ENCODE measurements around the gene SUMO3. TPM values are rescaled to one million over a fixed set of nuclear protein-coding genes. Genes with fewer than 3 reads are reported as not detected.

SUMO3 gene
- total and polyA plus RNA-seq, 4 donors: 35.1 to 51.0 (median 40.6) TPM

- TF ChIP-seq MAX (IDR thresholded peaks at IDR 0.05) (no peak), JUND (IDR thresholded peaks at IDR 0.05) (no peak)
- TF ChIP-seq, protein P1, sequence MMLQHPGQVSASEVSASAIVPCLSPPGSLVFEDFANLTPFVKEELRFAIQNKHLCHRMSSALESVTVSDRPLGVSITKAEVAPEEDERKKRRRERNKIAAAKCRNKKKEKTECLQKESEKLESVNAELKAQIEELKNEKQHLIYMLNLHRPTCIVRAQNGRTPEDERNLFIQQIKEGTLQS (IDR thresholded peaks at IDR 0.05): no peak
- WGBS: 92% methylated on average over 3 of the region's 3 CpGs
- peaks cover 10 to 45% (median 30%) of the 10 kb centered on the region in 4 donors for H3K4me1 ChIP-seq (ENCODE audit: control insufficient read depth in 4 of 4, insufficient read depth in 4 of 4, low read length in 3 of 4)
Measured at GRCh38 chr21:44790368-44790767, 27.5 kb downstream of the SUMO3 start.

GRCh38 chr21:44789880-44790279 lies 28.0 kb downstream of the SUMO3 start:
- Histone ChIP-seq H3K9me3 (ENCODE audit: control insufficient read depth in 4 of 4, low read length in 3 of 4) (no peaks in the 10 kb centered on the region), H3K4me3 (ENCODE audit: low read depth in 1 of 3, low read length in 3 of 3) (no peak overlapping the region), H3K27me3 (ENCODE audit: control insufficient read depth in 4 of 4, insufficient read depth in 4 of 4, low read length in 3 of 4) (no peaks in the 10 kb centered on the region), H3K27ac (ENCODE audit: low read depth in 1 of 2, low read length in 2 of 2) (no peak overlapping the region), H3K4me1 (ENCODE audit: control insufficient read depth in 4 of 4, insufficient read depth in 4 of 4, low read length in 3 of 4) (peaks cover 10 to 46% (median 30%) of the 10 kb centered on the region in 4 donors), H3K36me3 (ENCODE audit: control insufficient read depth in 4 of 4, insufficient read depth in 3 of 4, low read depth in 1 of 4, low read length in 3 of 4) (peaks cover 0 to 4% (median under 1%) of the 10 kb centered on the region in 4 donors), H3K9ac (ENCODE audit: low read depth in 1 of 2, low read length in 2 of 2) (no peak overlapping the region)
- TF ChIP-seq CTCF (IDR thresholded peaks at IDR 0.05; ENCODE audit: low read depth, low read length, missing input control): no peak
- TF ChIP-seq, protein P1 (IDR thresholded peaks at IDR 0.05): no peak
- WGBS: 87% methylated on average over 1 of the region's 1 CpG
- no peak for DNase-seq (ENCODE audit: low spot score)

More at GRCh38 chr21:44790368-44790767, 27.5 kb downstream of the SUMO3 start:
- Histone ChIP-seq H3K27ac (ENCODE audit: low read depth in 1 of 2, low read length in 2 of 2) (no peak overlapping the region), H3K27me3 (ENCODE audit: control insufficient read depth in 4 of 4, insufficient read depth in 4 of 4, low read length in 3 of 4) (no peaks in the 10 kb centered on the region), H3K4me3 (ENCODE audit: low read depth in 1 of 3, low read length in 3 of 3) (no peak overlapping the region), H3K9me3 (ENCODE audit: control insufficient read depth in 4 of 4, low read length in 3 of 4) (no peaks in the 10 kb centered on the region), H3K36me3 (ENCODE audit: control insufficient read depth in 4 of 4, insufficient read depth in 3 of 4, low read depth in 1 of 4, low read length in 3 of 4) (peaks cover 0 to 4% (median 0%) of the 10 kb centered on the region in 4 donors), H3K9ac (ENCODE audit: low read depth in 1 of 2, low read length in 2 of 2) (no peak overlapping the region)
- DNase-seq (ENCODE audit: low spot score): no peak

DNA sequence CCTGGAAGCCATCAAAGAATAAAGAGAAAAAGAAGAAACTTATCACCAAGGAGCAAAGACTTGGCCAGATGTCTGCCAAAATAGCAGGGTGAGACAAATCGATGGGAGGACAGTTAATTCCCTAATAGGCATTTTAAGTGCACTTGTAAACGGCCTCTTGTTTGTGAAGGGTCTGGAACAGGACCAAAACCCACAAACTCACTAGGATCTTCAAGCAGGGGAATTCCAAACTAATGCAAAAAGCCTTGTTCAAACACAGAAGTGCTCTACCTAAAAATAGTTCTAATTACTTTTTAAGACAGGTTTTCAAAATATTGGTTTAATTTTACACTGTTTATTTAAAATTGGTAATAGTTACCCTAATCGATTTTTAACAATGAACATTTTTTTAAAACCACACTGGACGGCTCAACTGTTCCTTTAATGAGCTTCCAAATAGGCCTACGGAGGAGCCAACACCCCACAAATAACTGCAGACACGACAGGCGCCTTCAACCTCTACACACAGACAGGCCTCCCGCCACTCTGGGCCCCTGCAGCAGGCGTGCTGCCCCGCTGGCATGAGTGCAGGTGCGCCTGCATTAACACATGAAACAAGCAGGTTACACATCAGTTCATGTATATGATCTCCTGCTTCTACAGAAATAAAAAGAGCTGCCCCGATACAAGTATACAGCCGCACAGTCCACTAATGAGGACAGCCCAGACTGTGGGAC lies 32.1 kb downstream of the SUMO3 start:
- Histone ChIP-seq H3K27ac (ENCODE audit: low read depth in 1 of 2, low read length in 2 of 2) (no peak overlapping the region), H3K4me3 (ENCODE audit: low read depth in 1 of 3, low read length in 3 of 3) (no peak overlapping the region), H3K9me3 (ENCODE audit: control insufficient read depth in 4 of 4, low read length in 3 of 4) (no peaks in the 10 kb centered on the region), H3K9ac (ENCODE audit: low read depth in 1 of 2, low read length in 2 of 2) (no peak overlapping the region), H3K27me3 (ENCODE audit: control insufficient read depth in 4 of 4, insufficient read depth in 4 of 4, low read length in 3 of 4) (no peaks in the 10 kb centered on the region), H3K36me3 (ENCODE audit: control insufficient read depth in 4 of 4, insufficient read depth in 3 of 4, low read depth in 1 of 4, low read length in 3 of 4) (peaks cover 0 to 7% (median 2%) of the 10 kb centered on the region in 4 donors), H3K4me1 (ENCODE audit: control insufficient read depth in 4 of 4, insufficient read depth in 4 of 4, low read length in 3 of 4) (peaks cover 0 to 13% (median 6%) of the 10 kb centered on the region in 4 donors)
- no peak for TF ChIP-seq NR2F2 (IDR thresholded peaks at IDR 0.05)
- TF ChIP-seq CTCF (IDR thresholded peaks at IDR 0.05; ENCODE audit: low read depth, low read length, missing input control): no peak
- no peak for TF ChIP-seq HNF4G (IDR thresholded peaks at IDR 0.05)
- no peak for TF ChIP-seq RXRA (IDR thresholded peaks at IDR 0.05)
- TF ChIP-seq MAX (IDR thresholded peaks at IDR 0.05): no peak
- no peak for TF ChIP-seq SP1 (IDR thresholded peaks at IDR 0.05)
- no peak for TF ChIP-seq FOXA2 (IDR thresholded peaks at IDR 0.05)
- TF ChIP-seq FOXA1 (IDR thresholded peaks at IDR 0.05): no peak
- no peak for TF ChIP-seq GABPA (IDR thresholded peaks at IDR 0.05 in 1 of 2, conservative IDR thresholded peaks at IDR 0.05 in 1 of 2)
- no peak for TF ChIP-seq ZBTB33 (IDR thresholded peaks at IDR 0.05)
- TF ChIP-seq TAF1 (conservative IDR thresholded peaks at IDR 0.05): no peak
- TF ChIP-seq YY1 (IDR thresholded peaks at IDR 0.05): no peak
- TF ChIP-seq HNF4A (conservative IDR thresholded peaks at IDR 0.05): no peak
- TF ChIP-seq, protein P1 (IDR thresholded peaks at IDR 0.05): no peak
- no peak for TF ChIP-seq EGR1 (IDR thresholded peaks at IDR 0.05; ENCODE audit: low read depth in 2 of 2)
- no peak for TF ChIP-seq JUND (IDR thresholded peaks at IDR 0.05)
- WGBS: 64% methylated on average over 13 of the region's 13 CpGs
- no peak for DNase-seq (ENCODE audit: low spot score)
